ENCODE results near the gene ZNF423.

ZNF423 gene

GRCh38 chr16:49788986-49789385 is 66.9 kb downstream of the ZNF423 start:
- in situ Hi-C loops (cut with MboI; ENCODE audit: low sequenced_read_pairs), result no loop called here

- in situ Hi-C loops (cut with MboI; ENCODE audit: low sequenced_read_pairs), result no loop called here
Measured at GRCh38 chr16:49788572-49788971, 67.3 kb downstream of the ZNF423 start.

GRCh38 chr16:49786926-49787557 is 68.9 kb downstream of the ZNF423 start:
- in situ Hi-C loops (cut with MboI; ENCODE audit: low sequenced_read_pairs), result no loop called here

GRCh38 chr16:49785970-49786369 is 69.9 kb downstream of the ZNF423 start:
- in situ Hi-C loops (cut with MboI; ENCODE audit: low sequenced_read_pairs), result no loop called here

- in situ Hi-C loops (cut with MboI; ENCODE audit: low sequenced_read_pairs), result no loop called here
Measured at GRCh38 chr16:49782405-49782804, 73.5 kb downstream of the ZNF423 start.

GRCh38 chr16:49781401-49781800 is 74.5 kb downstream of the ZNF423 start:
- in situ Hi-C loops (cut with MboI; ENCODE audit: low sequenced_read_pairs), result no loop called here

GRCh38 chr16:49780433-49780832 is 75.5 kb downstream of the ZNF423 start:
- in situ Hi-C loops (cut with MboI; ENCODE audit: low sequenced_read_pairs), result no loop called here

GRCh38 chr16:49779979-49780378 is 75.9 kb downstream of the ZNF423 start:
- in situ Hi-C loops (cut with MboI; ENCODE audit: low sequenced_read_pairs), result no loop called here

- in situ Hi-C loops (cut with MboI; ENCODE audit: low sequenced_read_pairs), result no loop called here
Measured at GRCh38 chr16:49778202-49778930, 77.5 kb downstream of the ZNF423 start.

- in situ Hi-C loops (cut with MboI; ENCODE audit: low sequenced_read_pairs), result no loop called here
Measured at GRCh38 chr16:49776734-49777133, 79.2 kb downstream of the ZNF423 start.

- in situ Hi-C loops (cut with MboI; ENCODE audit: low sequenced_read_pairs), result no loop called here
Measured at GRCh38 chr16:49776085-49776595, 79.8 kb downstream of the ZNF423 start.

GRCh38 chr16:49775581-49775980 is 80.3 kb downstream of the ZNF423 start:
- in situ Hi-C loops (cut with MboI; ENCODE audit: low sequenced_read_pairs), result no loop called here

GRCh38 chr16:49775018-49775417 is 80.9 kb downstream of the ZNF423 start:
- in situ Hi-C loops (cut with MboI; ENCODE audit: low sequenced_read_pairs), result no loop called here

- in situ Hi-C loops (cut with MboI; ENCODE audit: low sequenced_read_pairs), result no loop called here
Measured at GRCh38 chr16:49773534-49774475, 82.1 kb downstream of the ZNF423 start.

GRCh38 chr16:49767998-49768397 is 87.9 kb downstream of the ZNF423 start:
- in situ Hi-C loops (cut with MboI; ENCODE audit: low sequenced_read_pairs), result no loop called here

- in situ Hi-C loops (cut with MboI; ENCODE audit: low sequenced_read_pairs), result no loop called here
Measured at GRCh38 chr16:49767414-49767813, 88.5 kb downstream of the ZNF423 start.

- in situ Hi-C loops (cut with MboI; ENCODE audit: low sequenced_read_pairs), result no loop called here
Measured at GRCh38 chr16:49766225-49766624, 89.7 kb downstream of the ZNF423 start.

- in situ Hi-C loops (cut with MboI; ENCODE audit: low sequenced_read_pairs), result no loop called here
Measured at GRCh38 chr16:49763826-49764225, 92.1 kb downstream of the ZNF423 start.

- in situ Hi-C loops (cut with MboI; ENCODE audit: low sequenced_read_pairs), result no loop called here
Measured at GRCh38 chr16:49760815-49761214, 95.1 kb downstream of the ZNF423 start.

- in situ Hi-C loops (cut with MboI; ENCODE audit: low sequenced_read_pairs), result no loop called here
Measured at GRCh38 chr16:49757559-49758069, 98.3 kb downstream of the ZNF423 start.
